ENCODE results near the gene RPH3AL.

- TF ChIP-seq TCF7L2 (IDR thresholded peaks at IDR 0.05; ENCODE audit: borderline replicate concordance, low read depth, low read length) (no peak), SALL2 (tag by site-specific recombination; IDR thresholded peaks at IDR 0.05; ENCODE audit: borderline replicate concordance) (no peak), ZNF350 (tag by site-specific recombination; IDR thresholded peaks at IDR 0.05) (no peak), ZNF133 (tag by site-specific recombination; IDR thresholded peaks at IDR 0.05) (no peak), CTCF (tag by site-specific recombination; IDR thresholded peaks at IDR 0.05) (no peak), REST (tag by site-specific recombination; IDR thresholded peaks at IDR 0.05) (no peak)
Measured at GRCh38 chr17:388087-388486, 35.5 kb upstream of the RPH3AL start.
